ENCODE results near the gene CSTF2T. TPM values are rescaled to one million over a fixed set of nuclear protein-coding genes. Genes with fewer than 3 reads are reported as not detected.

The CSTF2T gene
- 19.7 and 20.9 TPM in 2 replicates for total RNA-seq

DNA sequence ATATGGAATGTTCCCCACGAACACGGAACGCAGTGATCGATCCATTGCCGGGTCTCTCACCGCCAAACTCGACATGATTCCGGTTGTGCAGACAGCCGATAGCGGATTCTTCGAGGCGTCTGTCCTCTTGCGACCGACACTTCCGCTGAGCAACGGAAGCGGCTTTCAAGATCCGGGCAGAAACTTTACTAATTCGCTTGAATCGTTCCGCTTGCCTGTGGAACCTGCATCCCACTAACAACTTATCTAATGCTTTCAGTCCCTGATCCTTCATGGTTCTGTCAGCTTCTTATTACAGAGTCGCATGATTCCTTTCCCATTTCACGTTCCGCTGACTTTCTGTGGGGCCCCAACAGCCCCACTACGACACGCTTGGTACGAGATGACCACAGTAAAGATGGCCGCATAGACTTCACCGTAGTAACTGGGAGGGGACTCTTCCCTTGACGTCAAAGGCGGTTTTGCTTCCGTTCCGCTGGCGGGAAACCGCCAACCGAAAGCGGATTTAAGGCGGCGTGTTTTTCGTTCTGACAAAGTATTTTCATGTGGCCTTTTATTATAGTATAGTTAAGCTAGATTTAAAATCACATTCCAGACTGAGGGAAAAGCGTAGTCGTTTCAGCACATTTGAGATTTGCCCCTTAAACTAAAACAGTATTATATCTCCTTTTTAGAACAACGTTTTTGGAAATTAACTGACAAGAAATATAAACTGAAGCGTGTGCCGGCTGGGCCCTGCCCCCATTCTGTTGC, at the start of gene CSTF2T:
TSS of gene CSTF2T (minus strand) at position 121 of the 753 bp plus-strand sequence. CDS start at position 75, 46 bp downstream.

Data from pericardium fibroblast (primary cell).